Neural progenitor cell (in vitro differentiated cells): ENCODE results near the gene RB1.

Experiments used
- CTCF ChIP-seq: fragments of 200-600 bp; sonication (generic); IDR thresholded peaks from 2 replicates; pipeline ENCODE4 v1.5.1; 2017; ENCODE audit warnings: antibody characterized with exemption, mild to moderate bottlenecking
- EZH2 ChIP-seq: fragments of 200-600 bp; sonication (generic); IDR thresholded peaks from 2 replicates; pipeline ENCODE4 v1.6.1; 2017; ENCODE audit warnings: antibody characterized with exemption, mild to moderate bottlenecking, moderate library complexity
- EZH2phosphoT487 ChIP-seq: fragments of 200-600 bp; sonication (generic); IDR thresholded peaks from 2 replicates; pipeline ENCODE4 v1.6.1; 2017; ENCODE audit warnings: antibody characterized with exemption

DNA sequence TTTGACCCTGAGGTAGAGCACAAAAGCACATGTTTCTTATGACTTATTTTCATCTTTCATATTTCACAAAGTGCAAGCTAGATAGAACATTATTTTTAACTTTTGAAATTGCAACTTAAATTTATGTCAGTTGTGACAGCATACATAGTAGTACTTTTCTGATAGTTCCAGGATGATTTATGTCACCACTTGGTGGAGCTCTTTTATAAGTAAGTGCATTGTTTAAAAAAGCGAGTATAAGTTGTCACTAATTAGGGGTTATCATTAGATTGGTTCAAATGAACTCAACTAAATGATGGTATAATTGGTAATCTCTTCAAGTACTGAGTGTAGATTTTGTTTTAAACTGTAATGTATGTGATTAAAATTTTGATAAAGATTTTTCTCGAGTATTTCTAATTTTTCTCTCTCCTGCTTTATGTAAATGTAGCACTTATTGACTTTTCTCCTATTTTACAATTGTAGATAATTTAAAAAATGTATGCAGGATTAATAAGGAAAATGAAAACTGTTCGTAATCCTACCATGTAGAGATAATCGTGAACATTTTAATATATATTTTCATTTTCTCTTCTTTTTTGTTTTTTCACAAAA, 31.1 kb downstream of the RB1 start:
- TF ChIP-seq CTCF (peak; percentile 70), EZH2 (no peak), EZH2phosphoT487 (no peak)
